Kidney (tissue), 14 donors: Measurements from ENCODE around the gene TOE1. TPM values are rescaled to one million over a fixed set of nuclear protein-coding genes. Genes with fewer than 3 reads are reported as not detected.

Experiments used
- DNase-seq, 5 donors: peaks; one replicate each; pipeline ENCODE4 v3.0.0-alpha.2; 2013 to 2020
- FAIRE-seq: peaks from 2 replicates; lab custom pipeline; 2012; peaks lifted over from hg19 to GRCh38; lab: Jason Lieb, UNC
- H3K27ac ChIP-seq, 2 donors: one replicate each; pipeline ENCODE4 v1.7.0; 2013; ENCODE audit warnings: low read depth in 2 of 2, low read length in 2 of 2, inconsistent platforms in 1 of 2
- H3K27me3 ChIP-seq: one replicate; pipeline ENCODE4 v1.7.1; 2013; ENCODE audit warnings: low read length, inconsistent platforms; ENCODE audit not compliant: control insufficient read depth, insufficient read depth
- H3K36me3 ChIP-seq, 3 donors: one replicate each; pipeline versions ENCODE4 v1.7.0 to v1.7.1; 2013; ENCODE audit warnings: low read length in 3 of 3, control low read depth in 1 of 3, inconsistent platforms in 1 of 3; ENCODE audit not compliant: insufficient read depth in 3 of 3, control insufficient read depth in 2 of 3
- H3K4me1 ChIP-seq, 3 donors: one replicate each; pipeline versions ENCODE4 v1.7.0 to v1.7.1; 2013; ENCODE audit warnings: low read length in 3 of 3, inconsistent platforms in 1 of 3, low read depth in 1 of 3; ENCODE audit not compliant: control insufficient read depth in 2 of 3, insufficient read depth in 2 of 3
- H3K4me3 ChIP-seq, 3 donors: one replicate each; pipeline versions ENCODE4 v1.7.0 to v1.8.1; 2013; ENCODE audit warnings: low read length in 3 of 3, control low read depth in 1 of 3, inconsistent platforms in 1 of 3
- H3K9ac ChIP-seq, 3 donors: one replicate each; pipeline versions ENCODE4 v1.7.0 to v1.7.1; 2013; ENCODE audit warnings: low read length in 3 of 3, control low read depth in 1 of 3, inconsistent platforms in 1 of 3
- H3K9me3 ChIP-seq, 3 donors: one replicate each; pipeline versions ENCODE4 v1.7.0 to v1.7.1; 2013; ENCODE audit warnings: low read length in 3 of 3, control low read depth in 1 of 3, inconsistent platforms in 1 of 3; ENCODE audit not compliant: control insufficient read depth in 2 of 3, insufficient read depth in 1 of 3
- intact Hi-C: fragments of 100-400 bp; cut with DNase I; formaldehyde crosslinking; loops from one replicate; pipeline ENCODE4 v1.11.1; 2022
- polyA plus RNA-seq: library from polyadenylated mRNA; stranded (reverse); fragments of 350-450 nt; fragmentation: Illumina TruSeq; extraction: RNeasy Lipid Tissue Mini Kit (QIAGEN cat#74804); gene quantifications from one replicate; pipeline ENCODE4 v1.2.3, GENCODE V29; 2014; ENCODE audit warnings: low read depth, low replicate concordance; ENCODE audit not compliant: insufficient read depth
- total RNA-seq: library from RNA; stranded (reverse); fragmentation: NEBNext Ultra II Directional; extraction: Animal tissue kit (Norgen Biotek cat#: 25700); gene quantifications from one replicate; pipeline ENCODE4 v1.2.1, GENCODE V29; 2021
- TF ChIP-seq, protein P1 (sequence below): IDR thresholded peaks from 3 replicates; pipeline ENCODE4 v1.5.1; 2012; ENCODE audit warnings: mild to moderate bottlenecking, moderate library complexity, borderline replicate concordance; ENCODE audit not compliant: insufficient read depth; ENCODE audit errors: extremely low read depth
- donor health status: control.
- donor health status: control.
- donor health status: control.
- donor health status: control.
- donor health status: control.
- donor health status: DM: yes; HTN: yes; CAD: no.
- donor health status: Normal renal cell carcinoma (clear cell type).

Gene TOE1
- total and polyA plus RNA-seq, 2 donors from 2014 or later, result 7.3 to 10.4 TPM

DNA sequence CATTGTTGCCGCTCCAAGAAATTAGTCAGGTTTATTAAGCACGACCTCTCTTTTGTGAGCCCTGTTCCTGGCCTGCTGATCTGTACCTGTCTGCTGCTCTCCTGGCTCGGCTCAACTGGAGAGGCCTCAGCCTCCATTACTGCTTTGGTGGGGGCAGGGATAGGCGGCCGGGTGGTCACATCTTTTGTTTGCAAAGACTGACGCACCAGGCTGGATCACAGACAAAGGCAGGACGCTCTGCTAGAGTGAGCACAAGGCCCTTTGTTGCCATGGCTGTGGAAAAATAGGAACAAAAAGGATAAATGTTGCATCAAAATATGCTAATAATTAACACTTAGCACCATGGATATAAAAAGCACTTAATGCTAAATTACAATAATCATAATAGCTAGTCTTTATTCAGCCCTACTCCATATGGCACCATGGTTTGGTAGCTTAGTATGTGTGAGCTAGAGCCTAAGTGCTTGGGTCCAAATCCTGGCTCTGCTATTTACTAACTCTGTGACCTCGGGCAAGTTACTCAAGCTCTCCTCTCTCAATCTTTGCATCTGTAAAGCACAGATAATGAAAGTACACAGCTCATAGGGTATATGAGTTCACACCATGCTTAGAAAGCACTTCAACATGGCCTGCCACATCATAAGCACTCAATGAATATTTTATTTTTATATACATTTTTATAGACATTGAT, 42.2 kb upstream of the TOE1 start:
- Histone ChIP-seq H3K36me3 (no peaks in the 10 kb centered on the region), H3K9me3 (no peaks in the 10 kb centered on the region), H3K27ac (no peak overlapping the region), H3K27me3 (no peaks in the 10 kb centered on the region), H3K4me1 (no peaks in the 10 kb centered on the region), H3K4me3 (no peak overlapping the region), H3K9ac (peak overlapping the region in 1 of 3 donors; percentile 19)
- FAIRE-seq (no peak), DNase-seq (peak in 3 of 5 donors; percentile 15 to 43 (median 27))
- intact Hi-C loops, result loop anchor here (5.0 kb wide), 1 partner anchor 281 kb away; no protein-coding TSS in a partner anchor
- TF ChIP-seq, protein P1, sequence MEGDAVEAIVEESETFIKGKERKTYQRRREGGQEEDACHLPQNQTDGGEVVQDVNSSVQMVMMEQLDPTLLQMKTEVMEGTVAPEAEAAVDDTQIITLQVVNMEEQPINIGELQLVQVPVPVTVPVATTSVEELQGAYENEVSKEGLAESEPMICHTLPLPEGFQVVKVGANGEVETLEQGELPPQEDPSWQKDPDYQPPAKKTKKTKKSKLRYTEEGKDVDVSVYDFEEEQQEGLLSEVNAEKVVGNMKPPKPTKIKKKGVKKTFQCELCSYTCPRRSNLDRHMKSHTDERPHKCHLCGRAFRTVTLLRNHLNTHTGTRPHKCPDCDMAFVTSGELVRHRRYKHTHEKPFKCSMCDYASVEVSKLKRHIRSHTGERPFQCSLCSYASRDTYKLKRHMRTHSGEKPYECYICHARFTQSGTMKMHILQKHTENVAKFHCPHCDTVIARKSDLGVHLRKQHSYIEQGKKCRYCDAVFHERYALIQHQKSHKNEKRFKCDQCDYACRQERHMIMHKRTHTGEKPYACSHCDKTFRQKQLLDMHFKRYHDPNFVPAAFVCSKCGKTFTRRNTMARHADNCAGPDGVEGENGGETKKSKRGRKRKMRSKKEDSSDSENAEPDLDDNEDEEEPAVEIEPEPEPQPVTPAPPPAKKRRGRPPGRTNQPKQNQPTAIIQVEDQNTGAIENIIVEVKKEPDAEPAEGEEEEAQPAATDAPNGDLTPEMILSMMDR, result no peak

DNA sequence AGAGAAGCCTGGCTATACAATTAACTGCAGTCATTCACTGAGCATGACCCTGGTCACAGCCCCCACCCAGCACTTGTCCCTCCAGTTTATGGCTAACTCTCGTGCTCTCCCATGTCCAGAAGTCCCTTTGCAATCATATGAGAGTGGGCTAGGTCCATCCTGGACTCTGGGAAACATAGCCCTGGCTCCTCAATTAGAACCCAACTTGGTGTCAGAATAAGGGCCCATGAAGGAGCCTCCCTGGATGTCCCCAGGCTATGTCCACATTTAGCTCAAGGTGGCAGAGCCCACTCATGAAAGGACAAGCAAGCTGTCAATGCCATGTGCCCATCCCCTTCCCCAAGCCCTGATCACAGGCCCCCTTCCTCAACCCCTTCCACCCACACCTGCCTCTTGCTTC, 40.7 kb upstream of the TOE1 start:
- H3K27me3 ChIP-seq, result no peaks in the 10 kb centered on the region
- intact Hi-C loops, result loop anchor here (5.0 kb wide), 1 partner anchor 282 kb away; no protein-coding TSS in a partner anchor
- DNase-seq, result no peak

DNA sequence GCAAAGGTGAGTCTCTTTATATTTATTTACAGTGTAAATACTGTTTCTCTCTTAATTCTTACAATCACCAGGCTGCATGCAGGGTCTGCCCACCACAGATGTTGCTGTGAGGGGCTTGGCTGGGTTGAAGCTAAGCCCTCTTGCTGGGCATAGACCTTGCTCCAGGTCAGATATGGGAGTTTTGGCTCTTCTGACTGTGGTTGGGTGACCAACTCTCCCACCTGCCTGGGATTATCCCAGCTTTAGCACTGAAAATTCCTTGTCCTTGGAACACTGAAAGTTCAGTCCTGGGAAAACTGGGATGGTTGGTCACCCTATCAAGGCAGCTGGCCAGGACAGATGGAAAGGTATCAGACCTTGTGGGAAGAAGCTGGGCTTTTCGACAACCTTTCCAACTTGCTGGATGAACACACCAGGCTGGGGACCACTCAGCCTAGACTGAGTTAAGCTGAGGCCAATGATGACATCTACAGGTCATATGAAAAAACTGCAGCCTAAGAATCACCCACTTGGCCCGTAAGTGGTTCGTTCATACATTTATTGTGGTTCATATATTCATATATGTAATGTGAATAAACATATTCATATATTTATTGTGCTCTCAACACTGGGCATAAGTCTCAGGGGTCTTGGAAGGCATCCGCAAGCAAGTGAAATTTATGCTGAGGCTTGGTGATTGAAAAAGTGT, 39.8 kb upstream of the TOE1 start:
- intact Hi-C loops, result loop anchor here (5.0 kb wide), 1 partner anchor 283 kb away; no protein-coding TSS in a partner anchor
- H3K36me3 ChIP-seq, result no peaks in the 10 kb centered on the region
- DNase-seq, result peak in 4 of 5 donors; percentile 64 to 92 (median 76)
- no peaks in the 10 kb centered on the region for H3K27me3 ChIP-seq
- peak; percentile 78 for FAIRE-seq
- TF ChIP-seq, protein P1, result peak; percentile 82
- H3K9ac ChIP-seq, result no peak overlapping the region
- no peak overlapping the region for H3K27ac ChIP-seq
- H3K4me1 ChIP-seq, result peaks cover 0 to 10% (median 0%) of the 10 kb centered on the region in 3 donors
- H3K4me3 ChIP-seq, result no peak overlapping the region
- no peaks in the 10 kb centered on the region for H3K9me3 ChIP-seq

More for the DNA sequence above, 40.7 kb upstream of the TOE1 start:
- no peak for FAIRE-seq
- H3K9ac ChIP-seq, result no peak overlapping the region
- H3K36me3 ChIP-seq, result no peaks in the 10 kb centered on the region
- peaks cover 0 to 4% (median 0%) of the 10 kb centered on the region in 3 donors for H3K4me1 ChIP-seq
- H3K9me3 ChIP-seq, result no peaks in the 10 kb centered on the region
- H3K27ac ChIP-seq, result no peak overlapping the region
- H3K4me3 ChIP-seq, result no peak overlapping the region
- TF ChIP-seq, protein P1, result no peak
